GM21737 (cell line): Measurements from ENCODE around the gene CARD19.

Experiments used
- ATAC-seq: cut with Tn5 transposase; IDR thresholded peaks from one replicate; pipeline ENCODE4 v1.9.1; 2021; ENCODE audit warnings: mild to moderate bottlenecking, moderate library complexity; ENCODE audit not compliant: unreplicated experiment

The CARD19 gene

DNA sequence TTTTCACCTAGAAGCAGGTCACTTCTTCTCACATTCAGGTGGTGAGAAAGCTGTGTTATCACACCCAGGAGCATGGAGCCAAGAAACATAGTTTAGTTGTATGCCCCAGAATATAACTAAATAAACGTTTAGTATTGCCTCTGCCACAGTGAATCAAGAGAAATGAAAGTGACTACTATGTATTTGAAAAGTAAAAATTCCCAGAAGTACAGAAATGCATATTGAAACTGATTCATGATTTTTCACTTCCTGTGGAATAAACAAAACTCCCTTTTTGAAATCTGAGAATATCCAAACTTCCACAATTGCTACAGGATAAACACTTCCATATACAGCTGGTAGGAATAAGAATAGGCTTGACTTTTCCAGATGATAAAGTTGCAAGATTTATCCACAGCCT lies 53.3 kb downstream of the CARD19 start:
- ATAC-seq: no peak

DNA sequence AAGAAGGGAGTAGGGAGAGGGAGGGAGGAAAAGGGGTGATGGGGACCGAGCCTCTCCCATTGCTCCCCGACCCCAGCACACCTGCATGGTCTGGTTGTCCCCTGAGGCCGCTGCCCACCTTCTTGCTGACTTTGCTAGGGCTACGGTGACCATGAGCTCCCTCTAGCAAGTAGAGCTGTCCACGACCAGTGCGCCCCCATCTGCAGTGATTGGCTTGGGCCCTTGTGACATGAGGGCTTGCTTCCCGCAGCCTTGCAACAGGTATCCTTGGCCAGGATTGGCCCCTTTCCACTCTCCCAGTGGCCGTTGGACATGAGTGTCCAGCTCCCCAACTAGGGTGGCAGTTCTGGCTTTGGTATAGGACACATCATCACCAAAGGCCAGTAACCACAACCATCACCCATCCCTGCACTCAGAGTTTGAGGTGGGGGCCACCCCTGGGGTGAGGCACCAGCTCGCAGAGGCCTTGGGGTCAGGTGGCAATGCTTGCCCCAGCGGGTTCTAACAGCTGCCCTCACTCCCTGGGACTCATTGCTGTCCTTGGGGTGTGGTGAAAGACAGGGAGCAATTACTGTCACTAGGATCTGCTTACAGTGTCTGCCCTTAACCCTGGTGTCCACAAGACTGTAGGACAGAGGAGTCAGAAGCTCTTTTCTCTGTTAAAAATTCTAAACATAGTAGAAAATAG lies 55.2 kb downstream of the CARD19 start:
- no peak for ATAC-seq

DNA sequence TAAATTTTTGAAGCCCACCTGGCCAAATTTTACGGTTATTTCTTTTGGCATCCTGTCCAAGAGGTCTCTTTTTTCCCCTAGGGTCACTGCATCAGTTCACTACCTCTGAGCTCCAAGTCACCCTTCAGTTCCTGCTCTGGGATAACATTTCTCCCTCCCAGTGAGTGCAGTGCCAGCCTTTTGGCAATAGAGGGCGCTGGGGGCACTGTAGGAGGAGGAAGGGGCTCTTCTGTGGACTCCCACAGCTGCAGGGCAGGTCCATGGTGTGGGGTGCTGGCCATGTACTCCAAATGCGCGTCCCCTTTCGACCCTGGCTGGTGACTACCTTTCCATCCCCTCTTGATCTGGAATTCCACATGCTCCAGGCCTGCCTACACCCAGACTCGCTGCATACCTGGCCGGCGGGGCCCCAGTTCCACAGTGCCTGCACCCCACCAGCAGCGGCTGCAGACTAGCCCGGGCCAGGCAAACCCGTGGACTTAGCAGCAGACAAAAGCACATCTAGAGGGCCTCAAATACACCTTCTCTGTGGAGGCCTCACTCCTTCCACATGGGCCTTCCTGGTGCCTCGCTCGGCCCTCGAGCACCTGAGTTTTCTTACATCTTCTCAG lies 58.4 kb downstream of the CARD19 start:
- ATAC-seq: no peak

DNA sequence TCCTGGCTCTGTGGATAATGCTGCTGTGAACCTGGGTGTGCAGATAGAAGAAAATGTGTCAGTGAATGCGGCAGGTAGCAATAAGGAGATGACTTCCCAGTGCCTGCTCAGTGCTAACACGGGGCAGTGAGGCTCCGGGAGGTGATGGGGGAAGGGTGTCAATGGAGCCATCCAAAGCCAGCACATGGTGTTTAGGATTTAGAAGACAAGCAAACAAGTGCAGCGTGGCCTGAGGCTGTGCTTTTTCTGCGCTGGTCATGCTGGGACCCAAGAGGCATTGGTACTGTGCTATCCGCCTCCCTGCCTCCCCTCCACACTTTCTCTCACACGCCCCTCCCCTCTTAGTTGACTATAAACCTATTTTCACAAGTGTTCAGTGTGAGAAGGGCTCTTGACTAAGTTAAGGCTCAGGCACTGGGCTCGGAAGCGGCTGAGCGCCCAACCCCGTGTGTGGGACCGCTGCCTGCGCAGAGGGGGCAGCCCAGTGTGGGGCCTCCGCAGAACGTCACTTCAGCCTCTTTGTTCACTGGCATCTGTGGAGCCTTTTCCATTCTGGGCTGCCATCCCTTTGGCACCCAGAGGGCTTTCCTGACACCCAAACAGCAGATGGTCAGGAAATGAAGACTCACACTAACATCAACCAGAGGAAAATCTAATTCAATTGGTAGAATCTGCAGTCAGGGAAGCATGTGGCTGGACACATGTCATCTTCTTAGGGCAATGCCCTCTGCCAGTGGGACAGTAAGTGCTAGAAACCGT lies 59.9 kb downstream of the CARD19 start:
- ATAC-seq: no peak

DNA sequence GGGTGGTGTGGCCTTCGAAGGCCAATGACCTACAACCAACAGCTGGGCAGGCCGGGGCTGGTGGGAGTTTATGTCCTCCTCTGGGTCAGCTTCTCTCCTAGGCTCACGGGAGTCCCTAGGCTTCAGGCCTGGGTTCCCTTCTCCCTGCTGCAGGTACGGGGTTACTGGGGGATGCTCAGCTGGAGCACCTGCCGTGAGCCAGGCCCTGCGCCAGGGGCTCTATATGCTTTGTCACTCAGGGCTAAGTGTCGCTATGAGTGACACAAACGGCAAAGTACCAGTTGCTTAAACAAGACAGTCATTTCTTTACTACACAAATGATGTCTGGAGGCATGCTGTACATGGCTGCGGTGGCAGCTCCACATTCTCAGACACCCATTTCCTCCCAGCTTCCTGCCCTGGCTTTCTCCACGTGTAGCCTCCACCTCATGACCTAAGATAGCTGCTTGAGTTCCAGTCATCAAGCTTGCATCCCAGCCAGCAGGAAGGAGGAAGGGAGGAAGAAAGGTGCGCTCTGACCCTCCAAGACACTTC lies 60.5 kb downstream of the CARD19 start:
- ATAC-seq: no peak

DNA sequence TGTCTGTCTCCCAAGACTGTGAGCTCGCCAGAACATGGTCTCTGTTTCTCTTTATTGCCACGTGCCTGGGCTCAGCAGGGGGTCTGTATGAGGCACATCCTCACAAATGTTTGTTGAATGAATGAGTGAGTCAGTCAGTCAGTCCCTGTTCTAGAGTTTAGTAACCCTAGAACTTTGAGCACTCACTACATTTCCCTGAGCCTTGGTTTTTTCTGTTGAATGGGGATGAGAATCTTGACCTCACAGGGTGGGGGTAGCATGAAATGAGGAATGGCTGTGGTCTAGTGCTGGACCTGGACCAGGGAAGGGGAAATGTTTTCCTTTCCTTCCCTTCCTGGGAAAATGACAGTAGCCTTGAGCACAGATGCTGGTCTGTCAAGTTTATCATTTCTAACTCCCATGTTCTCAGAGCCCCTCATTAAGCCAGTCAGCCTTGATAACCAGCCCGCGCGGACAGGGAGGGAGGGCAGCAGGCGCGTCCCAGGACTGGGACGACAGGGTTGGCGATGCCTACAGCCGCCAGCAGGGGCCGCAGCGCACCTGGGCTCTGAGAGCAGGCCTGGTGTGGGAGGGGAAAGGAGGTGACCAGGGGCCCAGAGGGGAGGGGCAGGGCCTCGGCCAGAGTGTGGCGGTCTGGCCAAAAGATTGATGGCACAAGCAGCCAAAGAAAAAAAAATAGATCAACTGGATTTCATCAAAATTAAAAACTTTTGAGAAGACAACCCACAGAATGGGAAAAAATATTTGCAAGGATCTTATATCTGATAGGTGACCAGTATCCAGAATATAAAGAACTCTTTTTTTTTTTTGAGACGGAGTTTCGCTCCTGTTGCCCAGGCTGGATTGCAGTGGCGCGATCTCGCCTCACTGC lies 63.8 kb downstream of the CARD19 start:
- peak; percentile 70 for ATAC-seq

DNA sequence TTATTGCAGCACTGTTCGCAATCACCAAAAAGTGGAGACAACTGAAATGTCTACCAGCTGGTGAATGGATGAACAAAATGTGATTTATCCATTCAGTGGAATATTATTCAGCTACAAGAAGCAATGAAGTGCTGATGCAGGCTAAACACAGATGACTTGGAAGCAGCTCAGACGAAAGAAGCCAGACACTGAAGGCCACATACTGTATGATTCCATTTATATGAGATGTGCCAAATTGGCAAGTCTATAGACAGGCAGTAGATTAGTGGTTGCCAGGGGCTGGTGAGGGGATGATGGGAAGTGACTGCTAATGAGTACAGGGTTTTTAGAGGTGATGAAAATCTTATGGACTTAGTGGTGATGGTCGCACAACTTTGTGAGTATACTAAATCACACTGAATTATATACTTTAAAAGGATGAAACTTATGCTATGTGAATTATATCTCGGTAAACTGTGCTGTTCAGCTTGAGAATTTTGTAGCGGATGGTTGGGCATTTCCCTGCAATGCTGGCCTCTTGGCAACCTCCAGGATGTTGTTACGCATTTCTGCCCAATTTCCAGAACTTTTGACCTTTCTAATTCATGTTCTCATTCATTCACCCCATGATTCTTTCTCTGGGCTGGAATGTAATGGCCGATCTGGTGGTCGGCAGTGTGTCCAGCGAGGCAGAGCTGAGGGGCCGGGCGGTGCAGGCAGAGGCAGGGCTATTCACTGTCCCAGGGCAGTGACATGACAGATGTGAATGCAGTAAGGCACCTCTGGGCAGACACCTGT lies 66.0 kb downstream of the CARD19 start:
- ATAC-seq: no peak
